GM19463 (cell line): ENCODE measurements around the gene RAD23A.

Experiments used
- ATAC-seq: cut with Tn5 transposase; IDR thresholded peaks from one replicate; pipeline ENCODE4 v1.9.1; 2021; ENCODE audit warnings: mild to moderate bottlenecking, moderate library complexity; ENCODE audit not compliant: unreplicated experiment

RAD23A gene

GRCh38 chr19:13002166-13002898 is 56.7 kb downstream of the RAD23A start:
- ATAC-seq, result no peak

- no peak for ATAC-seq
Observed at GRCh38 chr19:13003081-13003480, 57.4 kb downstream of the RAD23A start.
